T1000 (cell line): ENCODE measurements around the gene KPNA5.
"Not testable (repeated sequence)": the region's sequence is repeated elsewhere in the genome, so short reads cannot be mapped to it uniquely, and the experiment has no call there.

ENCODE experiments used
- DNase-seq: peaks from one replicate; lab custom pipeline; 2025; ENCODE audit warnings: mixed read lengths; lab: John Stamatoyannopoulos, UW

The KPNA5 gene

GRCh38 chr6:116703888-116704287, 22.9 kb downstream of the KPNA5 start:
- not testable (repeated sequence) for DNase-seq

GRCh38 chr6:116705917-116706316, 24.9 kb downstream of the KPNA5 start:
- DNase-seq = no peak

GRCh38 chr6:116714296-116714695, 33.3 kb downstream of the KPNA5 start:
- no peak for DNase-seq

GRCh38 chr6:116714761-116715160, 33.8 kb downstream of the KPNA5 start:
- no peak for DNase-seq

GRCh38 chr6:116726947-116727346, 45.9 kb downstream of the KPNA5 start:
- no peak for DNase-seq

GRCh38 chr6:116730513-116730912, 49.5 kb downstream of the KPNA5 start:
- DNase-seq = no peak

- no peak for DNase-seq
Measured at GRCh38 chr6:116737004-116737403, 56.0 kb downstream of the KPNA5 start.

GRCh38 chr6:116740486-116740885, 59.5 kb downstream of the KPNA5 start:
- DNase-seq = not testable (repeated sequence)

GRCh38 chr6:116741571-116741970, 60.6 kb downstream of the KPNA5 start:
- DNase-seq = no peak

- DNase-seq = no peak
Measured at GRCh38 chr6:116745176-116745575, 64.2 kb downstream of the KPNA5 start.

GRCh38 chr6:116761779-116762178, 80.8 kb downstream of the KPNA5 start:
- DNase-seq = no peak

GRCh38 chr6:116762235-116762634, 81.2 kb downstream of the KPNA5 start:
- DNase-seq = no peak

GRCh38 chr6:116763048-116763447, 82.0 kb downstream of the KPNA5 start:
- DNase-seq = no peak

- DNase-seq = no peak
Measured at GRCh38 chr6:116763906-116764628, 83.1 kb downstream of the KPNA5 start.

- DNase-seq = no peak
Measured at GRCh38 chr6:116764629-116764960, 83.6 kb downstream of the KPNA5 start.

- DNase-seq = peak; percentile 29
Measured at GRCh38 chr6:116764961-116765841, 84.2 kb downstream of the KPNA5 start, which contains the start of gene FAM162B. Gene FAM162B (minus strand): TSS chr6:116765719. CDS start chr6:116765576, 143 bp downstream.

- no peak for DNase-seq
Measured at GRCh38 chr6:116766506-116767176, 85.6 kb downstream of the KPNA5 start.

GRCh38 chr6:116767715-116768114, 86.7 kb downstream of the KPNA5 start:
- no peak for DNase-seq

GRCh38 chr6:116772450-116772849, 91.4 kb downstream of the KPNA5 start:
- no peak for DNase-seq

GRCh38 chr6:116773886-116774285, 92.9 kb downstream of the KPNA5 start:
- no peak for DNase-seq

GRCh38 chr6:116779573-116780164, 98.7 kb downstream of the KPNA5 start:
- DNase-seq = no peak

GRCh38 chr6:116783852-116784251, 102.8 kb downstream of the KPNA5 start:
- no peak for DNase-seq
